Measurements from ENCODE around the gene ARG2. TPM values are rescaled to one million over a fixed set of nuclear protein-coding genes. Genes with fewer than 3 reads are reported as not detected.

Gene ARG2
- total RNA-seq, 1 donor from 2014 or later, result 1.2 TPM

GRCh38 chr14:67683842-67684241 lies 64.1 kb downstream of the ARG2 start:
- Histone ChIP-seq H3K27me3 (ENCODE audit: low read depth) (no peaks in the 10 kb centered on the region), H3K4me3 (no peak overlapping the region), H3K4me1 (peaks cover 3% of the 10 kb centered on the region), H3K36me3 (peaks cover 52% of the 10 kb centered on the region), H3K9me3 (replicated peaks) (no peaks in the 10 kb centered on the region), H3K27ac (replicated peaks) (no peak overlapping the region)
- TF ChIP-seq CTCF (IDR thresholded peaks at IDR 0.05; ENCODE audit: borderline replicate concordance), result no peak
- intact Hi-C loops (cut with micrococcal nuclease), result no loop called here
- DNase-seq, result no peak

- Histone ChIP-seq H3K4me3 (no peak overlapping the region), H3K27me3 (ENCODE audit: low read depth) (no peaks in the 10 kb centered on the region), H3K4me1 (peaks cover 14% of the 10 kb centered on the region), H3K36me3 (peaks cover 68% of the 10 kb centered on the region), H3K27ac (replicated peaks) (no peak overlapping the region), H3K9me3 (replicated peaks) (no peaks in the 10 kb centered on the region)
- no peak for TF ChIP-seq CTCF (IDR thresholded peaks at IDR 0.05; ENCODE audit: borderline replicate concordance)
- no peak for DNase-seq
- intact Hi-C loops (cut with micrococcal nuclease), result no loop called here
These were observed 70.3 kb downstream of the ARG2 start for GRCh38 chr14:67690011-67690410.

GRCh38 chr14:67694791-67695393 lies 75.2 kb downstream of the ARG2 start:
- Histone ChIP-seq H3K27ac (replicated peaks) (peak overlapping the region; percentile 78), H3K27me3 (ENCODE audit: low read depth) (no peaks in the 10 kb centered on the region), H3K4me1 (peaks cover 19% of the 10 kb centered on the region), H3K9me3 (replicated peaks) (no peaks in the 10 kb centered on the region), H3K36me3 (peaks cover 25% of the 10 kb centered on the region), H3K4me3 (peak overlapping the region; percentile 97)
- DNase-seq, result peak; percentile 19
- no peak for TF ChIP-seq CTCF (IDR thresholded peaks at IDR 0.05; ENCODE audit: borderline replicate concordance)
- intact Hi-C loops (cut with micrococcal nuclease), result no loop called here

GRCh38 chr14:67695394-67695949 lies 75.8 kb downstream of the ARG2 start, which contains the start of gene RDH11:
TSS of gene RDH11 (minus strand) at chr14:67695764. CDS start at chr14:67695703, 61 bp downstream.
- H3K9me3 ChIP-seq (replicated peaks), result no peaks in the 10 kb centered on the region
- intact Hi-C loops (cut with micrococcal nuclease), result no loop called here
- peak within 1 kb of the TSS; percentile 78 for H3K27ac ChIP-seq (replicated peaks)
- peaks cover 19% of the 10 kb centered on the region for H3K36me3 ChIP-seq
- no peaks in the 10 kb centered on the region for H3K27me3 ChIP-seq (ENCODE audit: low read depth)
- no peak for TF ChIP-seq CTCF (IDR thresholded peaks at IDR 0.05; ENCODE audit: borderline replicate concordance)
- peak; percentile 79 for DNase-seq
- peaks cover 19% of the 10 kb centered on the region for H3K4me1 ChIP-seq
- peak within 1 kb of the TSS; percentile 97 for H3K4me3 ChIP-seq

- peaks cover 4% of the 10 kb centered on the region for H3K36me3 ChIP-seq
- no peak for DNase-seq
- H3K4me1 ChIP-seq, result peaks cover 19% of the 10 kb centered on the region
- no peak overlapping the region for H3K4me3 ChIP-seq
- TF ChIP-seq CTCF (IDR thresholded peaks at IDR 0.05; ENCODE audit: borderline replicate concordance), result no peak
- H3K27me3 ChIP-seq (ENCODE audit: low read depth), result no peaks in the 10 kb centered on the region
- no peaks in the 10 kb centered on the region for H3K9me3 ChIP-seq (replicated peaks)
- no peak overlapping the region for H3K27ac ChIP-seq (replicated peaks)
- intact Hi-C loops (cut with micrococcal nuclease), result no loop called here
These were observed 77.3 kb downstream of the ARG2 start for GRCh38 chr14:67697006-67697405.

All from left ventricle myocardium inferior (tissue), 1 donor.